ENCODE measurements around the gene FBXW11.
"Not testable (repeated sequence)": the region's sequence is repeated elsewhere in the genome, so short reads cannot be mapped to it uniquely, and the experiment has no call there.

Gene FBXW11

GRCh38 chr5:171953860-171954701 is 52.4 kb downstream of the FBXW11 start:
- DNase-seq (ENCODE audit: low spot score): peak; percentile 60

- DNase-seq (ENCODE audit: low spot score): no peak
These were observed 54.4 kb downstream of the FBXW11 start for GRCh38 chr5:171952021-171952420.

- no peak for DNase-seq (ENCODE audit: low spot score)
These were observed 55.2 kb downstream of the FBXW11 start for GRCh38 chr5:171951218-171951617.

GRCh38 chr5:171946000-171946781 is 60.2 kb downstream of the FBXW11 start:
- no peak for DNase-seq (ENCODE audit: low spot score)

- DNase-seq (ENCODE audit: low spot score): no peak
These were observed 61.0 kb downstream of the FBXW11 start for GRCh38 chr5:171945476-171945875.

- no peak for DNase-seq (ENCODE audit: low spot score)
These were observed 61.4 kb downstream of the FBXW11 start for GRCh38 chr5:171945066-171945465.

GRCh38 chr5:171942112-171942516 is 64.3 kb downstream of the FBXW11 start:
- DNase-seq (ENCODE audit: low spot score): not testable (repeated sequence)

- not testable (repeated sequence) for DNase-seq (ENCODE audit: low spot score)
These were observed 64.8 kb downstream of the FBXW11 start for GRCh38 chr5:171941675-171942074.

GRCh38 chr5:171941275-171941674 is 65.2 kb downstream of the FBXW11 start:
- not testable (repeated sequence) for DNase-seq (ENCODE audit: low spot score)

- DNase-seq (ENCODE audit: low spot score): no peak
These were observed 66.5 kb downstream of the FBXW11 start for GRCh38 chr5:171939951-171940350.

GRCh38 chr5:171938358-171938757 is 68.1 kb downstream of the FBXW11 start:
- DNase-seq (ENCODE audit: low spot score): no peak

GRCh38 chr5:171937351-171937750 is 69.1 kb downstream of the FBXW11 start:
- no peak for DNase-seq (ENCODE audit: low spot score)

GRCh38 chr5:171934586-171934985 is 71.9 kb downstream of the FBXW11 start:
- no peak for DNase-seq (ENCODE audit: low spot score)

GRCh38 chr5:171931163-171931562 is 75.3 kb downstream of the FBXW11 start:
- no peak for DNase-seq (ENCODE audit: low spot score)

- no peak for DNase-seq (ENCODE audit: low spot score)
These were observed 79.0 kb downstream of the FBXW11 start for GRCh38 chr5:171927345-171927941.

GRCh38 chr5:171926311-171926710 is 80.1 kb downstream of the FBXW11 start:
- no peak for DNase-seq (ENCODE audit: low spot score)

GRCh38 chr5:171924493-171925122 is 81.8 kb downstream of the FBXW11 start:
- no peak for DNase-seq (ENCODE audit: low spot score)

- no peak for DNase-seq (ENCODE audit: low spot score)
These were observed 85.6 kb downstream of the FBXW11 start for GRCh38 chr5:171920765-171921391.

GRCh38 chr5:171915700-171916099 is 90.7 kb downstream of the FBXW11 start:
- not testable (repeated sequence) for DNase-seq (ENCODE audit: low spot score)

- DNase-seq (ENCODE audit: low spot score): no peak
These were observed 91.6 kb downstream of the FBXW11 start for GRCh38 chr5:171914726-171915338.

- DNase-seq (ENCODE audit: low spot score): no peak
These were observed 92.5 kb downstream of the FBXW11 start for GRCh38 chr5:171913987-171914273.

- DNase-seq (ENCODE audit: low spot score): no peak
These were observed 95.3 kb downstream of the FBXW11 start for GRCh38 chr5:171911152-171911551.

Measured in hematopoietic multipotent progenitor cell treated with erythropoietin and hydrocortisone succinate and interleukin-3 and kit ligand, for 15 days (in vitro differentiated cells).